HepG2 (cell line): ENCODE measurements around the gene IRF2BPL. TPM values are rescaled to one million over a fixed set of nuclear protein-coding genes. Genes with fewer than 3 reads are reported as not detected.

Experiments used
- BHLHE40 ChIP-seq: IDR thresholded peaks from 2 replicates; pipeline ENCODE4 v1.6.1; 2011; ENCODE audit warnings: low read length, improper control_type of control experiment
- FOXM1 ChIP-seq: sonication (generic); formaldehyde crosslinking; IDR thresholded peaks from 2 replicates; pipeline ENCODE4 v1.5.0; 2020; ENCODE audit warnings: missing genetic modification reagents
- GPN1 ChIP-seq: sonication (generic); formaldehyde crosslinking; IDR thresholded peaks from 2 replicates; pipeline ENCODE4 v1.5.1; 2020; ENCODE audit warnings: missing genetic modification reagents, borderline replicate concordance
- GTF2F1 ChIP-seq: fragments of 150-350 bp; IDR thresholded peaks from 2 replicates; pipeline ENCODE4 v1.6.1; 2014; ENCODE audit warnings: low read length
- KDM3A ChIP-seq: IDR thresholded peaks from 2 replicates; pipeline ENCODE4 v1.6.1; 2018; ENCODE audit warnings: low read depth, missing compliant biosample characterization
- MTF1 ChIP-seq: sonication (generic); formaldehyde crosslinking; IDR thresholded peaks from 2 replicates; pipeline ENCODE4 v1.5.0; 2020; ENCODE audit warnings: missing genetic modification reagents
- POLR2A ChIP-seq, 2 experiments: IDR thresholded peaks; 2 replicates each; pipeline ENCODE4 v1.6.1; 2011; ENCODE audit warnings: low read depth in 2 of 2, low read length in 2 of 2, mild to moderate bottlenecking in 1 of 2, moderate library complexity in 1 of 2; ENCODE audit not compliant: insufficient read depth in 1 of 2
- RCOR2 ChIP-seq: IDR thresholded peaks from 2 replicates; pipeline ENCODE4 v1.6.1; 2016; ENCODE audit warnings: missing biosample characterization, missing genetic modification reagents
- SIX4 ChIP-seq: sonication (generic); formaldehyde crosslinking; IDR thresholded peaks from 2 replicates; pipeline ENCODE4 v1.4.0; 2020; ENCODE audit warnings: missing genetic modification reagents
- SRSF4 ChIP-seq: fragments of 200-400 bp; formaldehyde crosslinking; IDR thresholded peaks from one replicate; pipeline ENCODE4 v1.6.1; 2018; ENCODE audit warnings: mild to moderate bottlenecking, low read depth, low read length, moderate library complexity; ENCODE audit not compliant: poor library complexity, severe bottlenecking
- ZMAT3 ChIP-seq: sonication (generic); formaldehyde crosslinking; conservative IDR thresholded peaks from 2 replicates; pipeline ENCODE4 v1.7.0; 2021; ENCODE audit warnings: missing genetic modification reagents
- ZNF205 ChIP-seq: IDR thresholded peaks from 2 replicates; pipeline ENCODE4 v1.6.1; 2018; ENCODE audit warnings: missing biosample characterization, missing genetic modification reagents
- ZNF253 ChIP-seq: sonication (generic); formaldehyde crosslinking; IDR thresholded peaks from 2 replicates; pipeline ENCODE4 v1.8.0; 2022; ENCODE audit warnings: mild to moderate bottlenecking, missing genetic modification reagents, borderline replicate concordance
- ZNF367 ChIP-seq: sonication (generic); formaldehyde crosslinking; IDR thresholded peaks from 2 replicates; pipeline ENCODE4 v1.4.0; 2020; ENCODE audit warnings: missing genetic modification reagents, borderline replicate concordance
- ZNF530 ChIP-seq: sonication (generic); formaldehyde crosslinking; IDR thresholded peaks from 2 replicates; pipeline ENCODE4 v1.5.0; 2020; ENCODE audit warnings: low read depth, mild to moderate bottlenecking, missing genetic modification reagents
- ZNF678 ChIP-seq: sonication (generic); formaldehyde crosslinking; IDR thresholded peaks from 2 replicates; pipeline ENCODE4 v1.4.0; 2020; ENCODE audit warnings: mild to moderate bottlenecking, missing genetic modification reagents
- ZNF773 ChIP-seq: sonication (generic); formaldehyde crosslinking; IDR thresholded peaks from 2 replicates; pipeline ENCODE4 v1.4.0; 2020; ENCODE audit warnings: missing genetic modification reagents, borderline replicate concordance
- ZSCAN20 ChIP-seq: sonication (generic); formaldehyde crosslinking; IDR thresholded peaks from 2 replicates; pipeline ENCODE4 v1.4.0; 2020; ENCODE audit warnings: missing genetic modification reagents, mild to moderate bottlenecking, borderline replicate concordance
- ZSCAN22 ChIP-seq: sonication (generic); formaldehyde crosslinking; IDR thresholded peaks from 2 replicates; pipeline ENCODE4 v1.4.0; 2020; ENCODE audit warnings: mild to moderate bottlenecking, missing genetic modification reagents
- polyA plus RNA-seq, 8 experiments: library from polyadenylated mRNA; depleted of rRNA in 3 of 8; stranded (reverse) in 7 of 8; unstranded in 1 of 8; fragments of >200 nt; fragmentation: Illumina TruSeq in 4 of 8; extraction: Trizol in 4 of 8; gene quantifications; 2 replicates each; pipeline versions ENCODE4 v1.2.1 to v1.2.3, GENCODE V29; 2011 to 2016; ENCODE audit warnings: low read depth in 4 of 8, missing spikeins in 1 of 8, mixed read lengths in 1 of 8; ENCODE audit not compliant: insufficient read depth in 1 of 8
- total RNA-seq, 5 experiments: library from RNA; depleted of rRNA; stranded (reverse); fragments of >200 nt; fragmentation: Illumina TruSeq; extraction: Trizol; gene quantifications; 2 replicates each; pipeline ENCODE4 v1.2.3, GENCODE V29; 2016; ENCODE audit warnings: low read depth in 1 of 5
- TF ChIP-seq, protein P1 (sequence below): sonication (generic); formaldehyde crosslinking; IDR thresholded peaks from 2 replicates; pipeline ENCODE4 v1.4.0; 2020; ENCODE audit warnings: missing genetic modification reagents
- TF ChIP-seq, protein P2 (sequence below): sonication (generic); formaldehyde crosslinking; IDR thresholded peaks from 2 replicates; pipeline ENCODE4 v1.4.0; 2020; ENCODE audit warnings: mild to moderate bottlenecking, missing genetic modification reagents
- TF ChIP-seq, protein P3 (sequence below): sonication (generic); formaldehyde crosslinking; IDR thresholded peaks from 2 replicates; pipeline ENCODE4 v1.9.0; 2021; ENCODE audit warnings: missing genetic modification reagents, mild to moderate bottlenecking, borderline replicate concordance
- TF ChIP-seq, protein P4 (sequence below): sonication (generic); formaldehyde crosslinking; conservative IDR thresholded peaks from 2 replicates; pipeline ENCODE4 v1.4.0; 2020; ENCODE audit warnings: mild to moderate bottlenecking, missing genetic modification reagents, moderate library complexity

The IRF2BPL gene
- total and polyA plus RNA-seq, 2 of the 13 experiments (the other 11 are each of a cell fraction or from before 2014, with no cell fraction given), result 6.6 to 8.4 TPM

DNA sequence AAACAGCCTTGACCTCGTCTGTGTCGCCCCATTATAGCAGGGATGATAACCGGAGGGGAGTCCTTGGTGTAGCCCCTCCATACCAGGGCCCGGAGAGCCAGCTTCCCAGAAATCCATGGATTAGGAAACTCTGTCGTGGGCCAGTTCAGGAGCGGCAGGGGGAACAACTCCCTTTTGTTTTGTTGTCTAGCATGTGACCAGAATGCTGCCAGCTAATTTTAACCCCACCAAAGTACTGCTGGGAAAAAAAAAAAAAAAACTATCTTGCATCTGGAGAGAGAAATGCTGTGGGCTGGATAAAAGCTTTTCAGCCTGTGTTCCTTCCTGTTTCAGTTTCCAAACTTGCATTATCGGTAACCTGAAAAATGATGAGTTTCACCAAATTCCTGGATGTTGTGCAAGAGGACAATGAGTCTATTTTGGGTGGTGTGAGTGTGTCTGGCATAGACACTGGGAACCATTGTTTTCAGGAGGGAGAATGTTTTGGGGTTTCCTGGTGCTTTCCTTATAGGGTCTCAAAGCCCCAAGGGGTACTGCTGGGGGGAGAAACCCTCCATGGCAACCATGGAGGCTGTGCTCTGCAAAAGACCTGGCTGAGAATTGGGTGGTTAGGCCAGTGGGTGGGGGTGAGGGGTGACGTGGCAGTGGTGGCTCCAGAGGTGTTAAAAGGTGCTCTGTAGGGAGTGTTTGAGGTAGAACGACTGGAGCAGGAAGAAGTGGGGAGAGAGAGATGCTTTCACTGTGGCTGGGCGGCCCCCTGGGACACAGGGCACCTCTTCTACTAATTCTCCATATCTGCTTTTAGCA, 14.9 kb upstream of the IRF2BPL start (continued):
- TF ChIP-seq FOXM1 (CRISPR knock-in tag) (no peak), ZNF205 (CRISPR knock-in tag) (no peak), BHLHE40 (0 out of 2 replicates have a peak, but pooled peaks have one; percentile 23), ZNF530 (CRISPR knock-in tag) (no peak), GPN1 (CRISPR knock-in tag) (no peak), ZNF367 (CRISPR knock-in tag) (no peak), ZMAT3 (CRISPR knock-in tag) (no peak), ZNF253 (CRISPR knock-in tag) (no peak), ZNF773 (CRISPR knock-in tag) (no peak), GTF2F1 (no peak), KDM3A (no peak), ZSCAN20 (CRISPR knock-in tag) (no peak), MTF1 (CRISPR knock-in tag) (no peak), RCOR2 (CRISPR knock-in tag) (0 out of 2 replicates have a peak, but pooled peaks have one; percentile 72), POLR2A (IDR thresholded peaks at IDR 0.05; ENCODE audit: insufficient read depth in 1 of 2, low read depth in 2 of 2, low read length in 2 of 2) (no peak), SIX4 (CRISPR knock-in tag) (no peak), ZNF678 (no peak), SRSF4 (no peak), ZSCAN22 (CRISPR knock-in tag) (no peak)
- TF ChIP-seq, protein P1, sequence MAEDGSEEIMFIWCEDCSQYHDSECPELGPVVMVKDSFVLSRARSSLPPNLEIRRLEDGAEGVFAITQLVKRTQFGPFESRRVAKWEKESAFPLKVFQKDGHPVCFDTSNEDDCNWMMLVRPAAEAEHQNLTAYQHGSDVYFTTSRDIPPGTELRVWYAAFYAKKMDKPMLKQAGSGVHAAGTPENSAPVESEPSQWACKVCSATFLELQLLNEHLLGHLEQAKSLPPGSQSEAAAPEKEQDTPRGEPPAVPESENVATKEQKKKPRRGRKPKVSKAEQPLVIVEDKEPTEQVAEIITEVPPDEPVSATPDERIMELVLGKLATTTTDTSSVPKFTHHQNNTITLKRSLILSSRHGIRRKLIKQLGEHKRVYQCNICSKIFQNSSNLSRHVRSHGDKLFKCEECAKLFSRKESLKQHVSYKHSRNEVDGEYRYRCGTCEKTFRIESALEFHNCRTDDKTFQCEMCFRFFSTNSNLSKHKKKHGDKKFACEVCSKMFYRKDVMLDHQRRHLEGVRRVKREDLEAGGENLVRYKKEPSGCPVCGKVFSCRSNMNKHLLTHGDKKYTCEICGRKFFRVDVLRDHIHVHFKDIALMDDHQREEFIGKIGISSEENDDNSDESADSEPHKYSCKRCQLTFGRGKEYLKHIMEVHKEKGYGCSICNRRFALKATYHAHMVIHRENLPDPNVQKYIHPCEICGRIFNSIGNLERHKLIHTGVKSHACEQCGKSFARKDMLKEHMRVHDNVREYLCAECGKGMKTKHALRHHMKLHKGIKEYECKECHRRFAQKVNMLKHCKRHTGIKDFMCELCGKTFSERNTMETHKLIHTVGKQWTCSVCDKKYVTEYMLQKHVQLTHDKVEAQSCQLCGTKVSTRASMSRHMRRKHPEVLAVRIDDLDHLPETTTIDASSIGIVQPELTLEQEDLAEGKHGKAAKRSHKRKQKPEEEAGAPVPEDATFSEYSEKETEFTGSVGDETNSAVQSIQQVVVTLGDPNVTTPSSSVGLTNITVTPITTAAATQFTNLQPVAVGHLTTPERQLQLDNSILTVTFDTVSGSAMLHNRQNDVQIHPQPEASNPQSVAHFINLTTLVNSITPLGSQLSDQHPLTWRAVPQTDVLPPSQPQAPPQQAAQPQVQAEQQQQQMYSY (CRISPR knock-in tag), result no peak
- TF ChIP-seq, protein P2, sequence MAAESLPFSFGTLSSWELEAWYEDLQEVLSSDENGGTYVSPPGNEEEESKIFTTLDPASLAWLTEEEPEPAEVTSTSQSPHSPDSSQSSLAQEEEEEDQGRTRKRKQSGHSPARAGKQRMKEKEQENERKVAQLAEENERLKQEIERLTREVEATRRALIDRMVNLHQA, result peak; percentile 41; the same call in 1 of the 2 replicates
- TF ChIP-seq, protein P3, sequence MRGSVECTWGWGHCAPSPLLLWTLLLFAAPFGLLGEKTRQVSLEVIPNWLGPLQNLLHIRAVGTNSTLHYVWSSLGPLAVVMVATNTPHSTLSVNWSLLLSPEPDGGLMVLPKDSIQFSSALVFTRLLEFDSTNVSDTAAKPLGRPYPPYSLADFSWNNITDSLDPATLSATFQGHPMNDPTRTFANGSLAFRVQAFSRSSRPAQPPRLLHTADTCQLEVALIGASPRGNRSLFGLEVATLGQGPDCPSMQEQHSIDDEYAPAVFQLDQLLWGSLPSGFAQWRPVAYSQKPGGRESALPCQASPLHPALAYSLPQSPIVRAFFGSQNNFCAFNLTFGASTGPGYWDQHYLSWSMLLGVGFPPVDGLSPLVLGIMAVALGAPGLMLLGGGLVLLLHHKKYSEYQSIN (CRISPR knock-in tag), result no peak
- TF ChIP-seq, protein P4, sequence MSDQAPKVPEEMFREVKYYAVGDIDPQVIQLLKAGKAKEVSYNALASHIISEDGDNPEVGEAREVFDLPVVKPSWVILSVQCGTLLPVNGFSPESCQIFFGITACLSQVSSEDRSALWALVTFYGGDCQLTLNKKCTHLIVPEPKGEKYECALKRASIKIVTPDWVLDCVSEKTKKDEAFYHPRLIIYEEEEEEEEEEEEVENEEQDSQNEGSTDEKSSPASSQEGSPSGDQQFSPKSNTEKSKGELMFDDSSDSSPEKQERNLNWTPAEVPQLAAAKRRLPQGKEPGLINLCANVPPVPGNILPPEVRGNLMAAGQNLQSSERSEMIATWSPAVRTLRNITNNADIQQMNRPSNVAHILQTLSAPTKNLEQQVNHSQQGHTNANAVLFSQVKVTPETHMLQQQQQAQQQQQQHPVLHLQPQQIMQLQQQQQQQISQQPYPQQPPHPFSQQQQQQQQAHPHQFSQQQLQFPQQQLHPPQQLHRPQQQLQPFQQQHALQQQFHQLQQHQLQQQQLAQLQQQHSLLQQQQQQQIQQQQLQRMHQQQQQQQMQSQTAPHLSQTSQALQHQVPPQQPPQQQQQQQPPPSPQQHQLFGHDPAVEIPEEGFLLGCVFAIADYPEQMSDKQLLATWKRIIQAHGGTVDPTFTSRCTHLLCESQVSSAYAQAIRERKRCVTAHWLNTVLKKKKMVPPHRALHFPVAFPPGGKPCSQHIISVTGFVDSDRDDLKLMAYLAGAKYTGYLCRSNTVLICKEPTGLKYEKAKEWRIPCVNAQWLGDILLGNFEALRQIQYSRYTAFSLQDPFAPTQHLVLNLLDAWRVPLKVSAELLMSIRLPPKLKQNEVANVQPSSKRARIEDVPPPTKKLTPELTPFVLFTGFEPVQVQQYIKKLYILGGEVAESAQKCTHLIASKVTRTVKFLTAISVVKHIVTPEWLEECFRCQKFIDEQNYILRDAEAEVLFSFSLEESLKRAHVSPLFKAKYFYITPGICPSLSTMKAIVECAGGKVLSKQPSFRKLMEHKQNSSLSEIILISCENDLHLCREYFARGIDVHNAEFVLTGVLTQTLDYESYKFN (CRISPR knock-in tag), result 0 out of 2 replicates have a peak, but pooled peaks have one; percentile 17
